NT2/D1 (cell line): ENCODE measurements around the gene BAG3.

Experiments
- DNase-seq: peaks from one replicate; pipeline ENCODE4 v3.0.0-alpha.2; 2011; ENCODE audit warnings: low read depth, low spot score
- H3K27me3 ChIP-seq: 2 replicates; pipeline ENCODE4 v1.6.0; 2011; ENCODE audit warnings: mild to moderate bottlenecking; ENCODE audit not compliant: insufficient read length, insufficient read depth
- H3K36me3 ChIP-seq: 2 replicates; pipeline ENCODE4 v1.6.1; 2011; ENCODE audit warnings: mild to moderate bottlenecking, low read length, mixed read lengths; ENCODE audit not compliant: insufficient read depth, insufficient read length
- H3K4me1 ChIP-seq: 2 replicates; pipeline ENCODE4 v1.5.1; 2011; ENCODE audit not compliant: insufficient read depth, insufficient read length
- H3K4me3 ChIP-seq: 2 replicates; pipeline ENCODE4 v1.5.1; 2011; ENCODE audit warnings: low read depth; ENCODE audit not compliant: insufficient read length
- H3K9ac ChIP-seq: 2 replicates; pipeline ENCODE4 v1.6.0; 2011; ENCODE audit warnings: low read depth; ENCODE audit not compliant: insufficient read length
- H3K9me3 ChIP-seq: 2 replicates; pipeline ENCODE4 v1.5.1; 2011; ENCODE audit warnings: mild to moderate bottlenecking, low read length; ENCODE audit not compliant: insufficient read depth
- SUZ12 ChIP-seq: IDR thresholded peaks from 2 replicates; pipeline ENCODE4 v1.6.1; 2011; ENCODE audit not compliant: insufficient read length, insufficient read depth; ENCODE audit errors: extremely low read depth
- YY1 ChIP-seq: IDR thresholded peaks from 2 replicates; pipeline ENCODE4 v1.6.1; 2011; ENCODE audit not compliant: insufficient read length, insufficient read depth
- ZNF274 ChIP-seq: IDR thresholded peaks from 2 replicates; pipeline ENCODE4 v1.6.1; 2011; ENCODE audit warnings: mild to moderate bottlenecking, low read depth, low read length

BAG3 gene

GRCh38 chr10:119640875-119641526, 10.2 kb upstream of the BAG3 start:
- Histone ChIP-seq H3K9ac (no peak overlapping the region), H3K9me3 (peaks cover 12% of the 10 kb centered on the region; the same call in 1 of the 2 replicates), H3K4me3 (no peak overlapping the region), H3K36me3 (no peaks in the 10 kb centered on the region), H3K4me1 (no peaks in the 10 kb centered on the region), H3K27me3 (no peaks in the 10 kb centered on the region)
- no peak for TF ChIP-seq ZNF274
- TF ChIP-seq YY1 = no peak
- no peak for TF ChIP-seq SUZ12
- no peak for DNase-seq

DNA sequence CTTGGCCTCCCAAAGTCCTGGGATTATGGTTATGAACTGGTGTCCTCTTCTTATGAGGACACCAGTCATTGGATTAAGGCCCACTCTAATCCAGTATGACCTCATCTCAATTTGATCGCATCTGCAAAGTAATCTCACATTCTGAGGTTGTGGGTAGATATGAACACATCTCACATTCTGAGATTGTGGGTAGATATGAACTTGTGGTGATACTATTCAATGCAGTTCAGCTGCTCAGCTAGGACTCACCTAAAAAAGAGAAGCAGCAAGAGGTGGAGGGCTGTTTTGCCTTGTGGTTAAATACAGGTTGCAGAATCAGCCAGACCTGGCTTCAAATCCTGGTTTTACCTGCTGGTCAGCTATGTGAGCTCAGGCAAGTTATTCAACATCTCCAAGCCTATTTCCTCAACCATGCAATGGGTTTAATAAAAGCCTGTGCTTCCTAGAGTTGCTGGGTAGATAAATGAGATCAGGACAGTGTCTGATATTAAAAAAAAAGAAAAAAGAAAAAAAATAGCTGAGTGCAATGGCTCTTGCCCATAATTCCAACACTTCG, 8.5 kb upstream of the BAG3 start:
- H3K9me3 ChIP-seq = peaks cover 16% of the 10 kb centered on the region; the same call in 1 of the 2 replicates
- TF ChIP-seq YY1 (no peak), SUZ12 (no peak), ZNF274 (no peak)
- no peak for DNase-seq
- no peak overlapping the region for H3K4me3 ChIP-seq
- H3K9ac ChIP-seq = no peak overlapping the region
- no peaks in the 10 kb centered on the region for H3K27me3 ChIP-seq
- H3K36me3 ChIP-seq = no peaks in the 10 kb centered on the region
- H3K4me1 ChIP-seq = no peaks in the 10 kb centered on the region

GRCh38 chr10:119643306-119644204, 7.6 kb upstream of the BAG3 start:
- DNase-seq = no peak

GRCh38 chr10:119644205-119644814, 6.9 kb upstream of the BAG3 start:
- H3K9ac ChIP-seq = no peak overlapping the region
- DNase-seq = no peak
- no peaks in the 10 kb centered on the region for H3K36me3 ChIP-seq
- H3K4me1 ChIP-seq = no peaks in the 10 kb centered on the region
- TF ChIP-seq ZNF274 (no peak), YY1 (no peak), SUZ12 (no peak)
- H3K9me3 ChIP-seq = peaks cover 16% of the 10 kb centered on the region; the same call in 1 of the 2 replicates
- no peak overlapping the region for H3K4me3 ChIP-seq
- H3K27me3 ChIP-seq = no peaks in the 10 kb centered on the region

More at GRCh38 chr10:119643306-119644204, 7.6 kb upstream of the BAG3 start:
- Histone ChIP-seq H3K9me3 (peaks cover 16% of the 10 kb centered on the region; the same call in 1 of the 2 replicates), H3K4me1 (no peaks in the 10 kb centered on the region), H3K4me3 (no peak overlapping the region), H3K9ac (no peak overlapping the region), H3K27me3 (no peaks in the 10 kb centered on the region), H3K36me3 (no peaks in the 10 kb centered on the region)
- TF ChIP-seq YY1 = no peak
- no peak for TF ChIP-seq ZNF274
- no peak for TF ChIP-seq SUZ12

GRCh38 chr10:119644994-119645393, 6.2 kb upstream of the BAG3 start:
- no peaks in the 10 kb centered on the region for H3K4me1 ChIP-seq
- TF ChIP-seq YY1 = no peak
- TF ChIP-seq SUZ12 = no peak
- no peak for TF ChIP-seq ZNF274
- peaks cover 16% of the 10 kb centered on the region; the same call in 1 of the 2 replicates for H3K9me3 ChIP-seq
- no peaks in the 10 kb centered on the region for H3K27me3 ChIP-seq
- no peak overlapping the region for H3K9ac ChIP-seq
- no peak overlapping the region for H3K4me3 ChIP-seq
- DNase-seq = no peak
- no peaks in the 10 kb centered on the region for H3K36me3 ChIP-seq

- TF ChIP-seq ZNF274 (no peak), YY1 (no peak), SUZ12 (no peak)
- peaks cover 14% of the 10 kb centered on the region for H3K36me3 ChIP-seq
- H3K27me3 ChIP-seq = no peaks in the 10 kb centered on the region
- no peak for DNase-seq
- H3K4me1 ChIP-seq = peaks cover 2% of the 10 kb centered on the region
- no peak overlapping the region for H3K9ac ChIP-seq
- peaks cover 6% of the 10 kb centered on the region; the same call in 1 of the 2 replicates for H3K9me3 ChIP-seq
- no peak overlapping the region for H3K4me3 ChIP-seq
Observed at GRCh38 chr10:119650062-119650461, 1.1 kb upstream of the BAG3 start.
